Stomach (tissue), 4 donors: ENCODE data around the gene WFIKKN2.

Experiments
- EP300 ChIP-seq: sonication (generic); formaldehyde crosslinking; IDR thresholded peaks from one replicate; pipeline ENCODE4 v1.6.1; 2017; ENCODE audit warnings: antibody characterized with exemption
- POLR2A ChIP-seq, 4 donors: fragments of 450-650 bp; IDR thresholded peaks; one replicate each; pipeline ENCODE4 v1.6.1; 2016; ENCODE audit warnings: antibody characterized with exemption in 4 of 4, control low read depth in 2 of 4, mild to moderate bottlenecking in 1 of 4, moderate library complexity in 1 of 4
- POLR2AphosphoS5 ChIP-seq, 3 donors: sonication (generic); formaldehyde crosslinking; IDR thresholded peaks; one replicate each; pipeline ENCODE4 v1.6.1; 2016; ENCODE audit warnings: antibody characterized with exemption in 3 of 3
- TF ChIP-seq, protein P1 (sequence below), 7 experiments: fragments of 450-650 bp in 4 of 7; fragments of 200-600 bp in 3 of 7; sonication (generic) in 3 of 7; IDR thresholded peaks; one replicate each; pipeline ENCODE4 v1.5.1; 2016 to 2019; ENCODE audit warnings: antibody characterized with exemption in 7 of 7, control low read depth in 2 of 7, mild to moderate bottlenecking in 1 of 7

DNA sequence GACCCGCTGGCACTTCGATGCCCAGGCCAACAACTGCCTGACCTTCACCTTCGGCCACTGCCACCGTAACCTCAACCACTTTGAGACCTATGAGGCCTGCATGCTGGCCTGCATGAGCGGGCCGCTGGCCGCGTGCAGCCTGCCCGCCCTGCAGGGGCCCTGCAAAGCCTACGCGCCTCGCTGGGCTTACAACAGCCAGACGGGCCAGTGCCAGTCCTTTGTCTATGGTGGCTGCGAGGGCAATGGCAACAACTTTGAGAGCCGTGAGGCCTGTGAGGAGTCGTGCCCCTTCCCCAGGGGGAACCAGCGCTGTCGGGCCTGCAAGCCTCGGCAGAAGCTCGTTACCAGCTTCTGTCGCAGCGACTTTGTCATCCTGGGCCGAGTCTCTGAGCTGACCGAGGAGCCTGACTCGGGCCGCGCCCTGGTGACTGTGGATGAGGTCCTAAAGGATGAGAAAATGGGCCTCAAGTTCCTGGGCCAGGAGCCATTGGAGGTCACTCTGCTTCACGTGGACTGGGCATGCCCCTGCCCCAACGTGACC, 5.0 kb downstream of the WFIKKN2 start:
- TF ChIP-seq, protein P1, sequence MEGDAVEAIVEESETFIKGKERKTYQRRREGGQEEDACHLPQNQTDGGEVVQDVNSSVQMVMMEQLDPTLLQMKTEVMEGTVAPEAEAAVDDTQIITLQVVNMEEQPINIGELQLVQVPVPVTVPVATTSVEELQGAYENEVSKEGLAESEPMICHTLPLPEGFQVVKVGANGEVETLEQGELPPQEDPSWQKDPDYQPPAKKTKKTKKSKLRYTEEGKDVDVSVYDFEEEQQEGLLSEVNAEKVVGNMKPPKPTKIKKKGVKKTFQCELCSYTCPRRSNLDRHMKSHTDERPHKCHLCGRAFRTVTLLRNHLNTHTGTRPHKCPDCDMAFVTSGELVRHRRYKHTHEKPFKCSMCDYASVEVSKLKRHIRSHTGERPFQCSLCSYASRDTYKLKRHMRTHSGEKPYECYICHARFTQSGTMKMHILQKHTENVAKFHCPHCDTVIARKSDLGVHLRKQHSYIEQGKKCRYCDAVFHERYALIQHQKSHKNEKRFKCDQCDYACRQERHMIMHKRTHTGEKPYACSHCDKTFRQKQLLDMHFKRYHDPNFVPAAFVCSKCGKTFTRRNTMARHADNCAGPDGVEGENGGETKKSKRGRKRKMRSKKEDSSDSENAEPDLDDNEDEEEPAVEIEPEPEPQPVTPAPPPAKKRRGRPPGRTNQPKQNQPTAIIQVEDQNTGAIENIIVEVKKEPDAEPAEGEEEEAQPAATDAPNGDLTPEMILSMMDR (IDR thresholded peaks at IDR 0.05): no peak
- TF ChIP-seq POLR2A (IDR thresholded peaks at IDR 0.05) (no peak), EP300 (no peak), POLR2AphosphoS5 (IDR thresholded peaks at IDR 0.05) (no peak)
